SU-DHL-6 (cell line): ENCODE measurements around the gene CSNK1D.

ENCODE experiments used
- H2AFZ ChIP-seq: fragments of 200-600 bp; sonication (generic); 2 replicates; pipeline ENCODE4 v1.6.1; 2014; ENCODE audit warnings: low read depth, mild to moderate bottlenecking, moderate library complexity, mixed read lengths, antibody characterized with exemption, low read length; ENCODE audit not compliant: severe bottlenecking
- H3F3A ChIP-seq: fragments of 200-600 bp; shearing (Covaris generic); 2 replicates; pipeline ENCODE4 v1.6.0; 2016; ENCODE audit warnings: antibody characterized with exemption, mild to moderate bottlenecking; ENCODE audit not compliant: insufficient read depth
- H3K27ac ChIP-seq: fragments of 200-600 bp; sonication (generic); 2 replicates; pipeline ENCODE4 v1.5.1; 2016; ENCODE audit warnings: low read depth, mild to moderate bottlenecking, low read length, moderate library complexity, mixed read lengths
- H3K27me3 ChIP-seq: fragments of 200-600 bp; sonication (generic), shearing (Covaris generic); 2 replicates; pipeline ENCODE4 v1.6.0; 2014; ENCODE audit warnings: mild to moderate bottlenecking, low read length
- H3K36me3 ChIP-seq: fragments of 200-600 bp; sonication (generic); 2 replicates; pipeline ENCODE4 v1.6.1; 2014; ENCODE audit warnings: mild to moderate bottlenecking, low read length, mixed read lengths
- H3K4me2 ChIP-seq: fragments of 300-600, 200-600 bp; shearing (Covaris generic), sonication (generic); 2 replicates; pipeline ENCODE4 v1.6.0; 2014; ENCODE audit warnings: low read length, low read depth, mild to moderate bottlenecking; ENCODE audit not compliant: poor library complexity, severe bottlenecking
- H3K4me3 ChIP-seq: fragments of 200-600 bp; sonication (generic); 2 replicates; pipeline ENCODE4 v1.5.1; 2014; ENCODE audit warnings: antibody characterized with exemption, low read length, mild to moderate bottlenecking, mixed read lengths; ENCODE audit not compliant: insufficient read depth, poor library complexity, severe bottlenecking
- H3K79me2 ChIP-seq: fragments of 200-600 bp; sonication (generic); 2 replicates; pipeline ENCODE4 v1.6.1; 2014; ENCODE audit warnings: mild to moderate bottlenecking, low read length, moderate library complexity; ENCODE audit not compliant: insufficient read depth
- H3K9ac ChIP-seq: fragments of 200-600 bp; sonication (generic); 2 replicates; pipeline ENCODE4 v1.7.0; 2014; ENCODE audit warnings: mild to moderate bottlenecking, low read length
- H3K9me2 ChIP-seq: fragments of 200-600 bp; sonication (generic); replicated peaks from 2 replicates; pipeline ENCODE4 v1.6.1; 2014; ENCODE audit warnings: low read length; ENCODE audit not compliant: insufficient read depth
- H3K9me3 ChIP-seq: fragments of 200-600 bp; sonication (generic); 2 replicates; pipeline ENCODE4 v1.6.1; 2014; ENCODE audit warnings: low read length, mixed read lengths; ENCODE audit not compliant: insufficient read depth
- H4K20me1 ChIP-seq: fragments of 200-600 bp; sonication (generic); 2 replicates; pipeline ENCODE4 v1.6.1; 2014; ENCODE audit warnings: low read depth, mild to moderate bottlenecking, antibody characterized with exemption, low read length, moderate library complexity, mixed read lengths
- EZH2phosphoT487 ChIP-seq: fragments of 200-600 bp; sonication (generic), shearing (Covaris generic); conservative IDR thresholded peaks from 2 replicates; pipeline ENCODE4 v1.6.1; 2018; ENCODE audit warnings: mild to moderate bottlenecking, antibody characterized with exemption, low read length, moderate library complexity, mixed read lengths
- TF ChIP-seq, protein P1 (sequence below): fragments of 200-600 bp; sonication (generic); IDR thresholded peaks from one replicate; pipeline ENCODE4 v1.5.1; 2017; ENCODE audit warnings: antibody characterized with exemption, mild to moderate bottlenecking, low read length, moderate library complexity; ENCODE audit not compliant: insufficient read depth, poor library complexity, severe bottlenecking

Gene CSNK1D

GRCh38 chr17:82304826-82305726, 31.6 kb upstream of the CSNK1D start:
- no peak overlapping the region for H2AFZ ChIP-seq
- no peaks in the 10 kb centered on the region for H3K27me3 ChIP-seq

GRCh38 chr17:82303944-82304808, 30.7 kb upstream of the CSNK1D start:
- Histone ChIP-seq H3K9me2 (no peaks in the 10 kb centered on the region), H2AFZ (no peak overlapping the region), H3K27me3 (no peaks in the 10 kb centered on the region), H3F3A (no peaks in the 10 kb centered on the region), H3K9ac (no peak overlapping the region), H3K9me3 (no peaks in the 10 kb centered on the region), H3K79me2 (no peaks in the 10 kb centered on the region), H3K4me3 (no peak overlapping the region), H3K4me2 (no peak overlapping the region), H3K36me3 (no peaks in the 10 kb centered on the region), H4K20me1 (no peaks in the 10 kb centered on the region), H3K27ac (no peak overlapping the region)
- TF ChIP-seq, protein P1, sequence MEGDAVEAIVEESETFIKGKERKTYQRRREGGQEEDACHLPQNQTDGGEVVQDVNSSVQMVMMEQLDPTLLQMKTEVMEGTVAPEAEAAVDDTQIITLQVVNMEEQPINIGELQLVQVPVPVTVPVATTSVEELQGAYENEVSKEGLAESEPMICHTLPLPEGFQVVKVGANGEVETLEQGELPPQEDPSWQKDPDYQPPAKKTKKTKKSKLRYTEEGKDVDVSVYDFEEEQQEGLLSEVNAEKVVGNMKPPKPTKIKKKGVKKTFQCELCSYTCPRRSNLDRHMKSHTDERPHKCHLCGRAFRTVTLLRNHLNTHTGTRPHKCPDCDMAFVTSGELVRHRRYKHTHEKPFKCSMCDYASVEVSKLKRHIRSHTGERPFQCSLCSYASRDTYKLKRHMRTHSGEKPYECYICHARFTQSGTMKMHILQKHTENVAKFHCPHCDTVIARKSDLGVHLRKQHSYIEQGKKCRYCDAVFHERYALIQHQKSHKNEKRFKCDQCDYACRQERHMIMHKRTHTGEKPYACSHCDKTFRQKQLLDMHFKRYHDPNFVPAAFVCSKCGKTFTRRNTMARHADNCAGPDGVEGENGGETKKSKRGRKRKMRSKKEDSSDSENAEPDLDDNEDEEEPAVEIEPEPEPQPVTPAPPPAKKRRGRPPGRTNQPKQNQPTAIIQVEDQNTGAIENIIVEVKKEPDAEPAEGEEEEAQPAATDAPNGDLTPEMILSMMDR, result no peak
- no peak for TF ChIP-seq EZH2phosphoT487

More at GRCh38 chr17:82304826-82305726, 31.6 kb upstream of the CSNK1D start:
- Histone ChIP-seq H3K36me3 (no peaks in the 10 kb centered on the region), H3K9me2 (no peaks in the 10 kb centered on the region), H3K9me3 (no peaks in the 10 kb centered on the region), H4K20me1 (no peaks in the 10 kb centered on the region), H3K4me2 (no peak overlapping the region), H3K9ac (no peak overlapping the region), H3K79me2 (no peaks in the 10 kb centered on the region), H3F3A (no peaks in the 10 kb centered on the region), H3K4me3 (no peak overlapping the region), H3K27ac (no peak overlapping the region)
- no peak for TF ChIP-seq EZH2phosphoT487
- TF ChIP-seq, protein P1, result no peak

GRCh38 chr17:82302991-82303943, 29.8 kb upstream of the CSNK1D start:
- Histone ChIP-seq H3K4me3 (no peak overlapping the region), H3K9me3 (no peaks in the 10 kb centered on the region), H2AFZ (no peak overlapping the region), H3K4me2 (no peak overlapping the region), H4K20me1 (no peaks in the 10 kb centered on the region), H3K36me3 (no peaks in the 10 kb centered on the region), H3K79me2 (no peaks in the 10 kb centered on the region), H3K27me3 (no peaks in the 10 kb centered on the region), H3K27ac (no peak overlapping the region), H3K9ac (no peak overlapping the region), H3K9me2 (no peaks in the 10 kb centered on the region), H3F3A (no peaks in the 10 kb centered on the region)
- no peak for TF ChIP-seq EZH2phosphoT487
- TF ChIP-seq, protein P1, result no peak
